Cardiac fibroblast (primary cell): ENCODE results near the gene RAD18.

Experiments used
- DNase-seq, 2 donors: peaks; one replicate each; pipeline versions ENCODE4 v3.0.0 to v3.0.0-alpha.2; 2010; ENCODE audit warnings: low read depth in 2 of 2
- H3K4me3 ChIP-seq, 2 donors: replicated peaks in 1 of 2; 1 replicate in 1 of 2; 2 replicates in 1 of 2; pipeline ENCODE4 v1.5.1; 2011; ENCODE audit warnings: low read depth in 2 of 2, low read length in 2 of 2, mild to moderate bottlenecking in 2 of 2, moderate library complexity in 1 of 2
- TF ChIP-seq, protein P1 (sequence below): IDR thresholded peaks from one replicate; pipeline ENCODE4 v1.5.1; 2011; ENCODE audit warnings: low read depth, mild to moderate bottlenecking, low read length, inconsistent platforms

The RAD18 gene

GRCh38 chr3:8864402-8865350 lies 98.6 kb downstream of the RAD18 start:
- TF ChIP-seq, protein P1, sequence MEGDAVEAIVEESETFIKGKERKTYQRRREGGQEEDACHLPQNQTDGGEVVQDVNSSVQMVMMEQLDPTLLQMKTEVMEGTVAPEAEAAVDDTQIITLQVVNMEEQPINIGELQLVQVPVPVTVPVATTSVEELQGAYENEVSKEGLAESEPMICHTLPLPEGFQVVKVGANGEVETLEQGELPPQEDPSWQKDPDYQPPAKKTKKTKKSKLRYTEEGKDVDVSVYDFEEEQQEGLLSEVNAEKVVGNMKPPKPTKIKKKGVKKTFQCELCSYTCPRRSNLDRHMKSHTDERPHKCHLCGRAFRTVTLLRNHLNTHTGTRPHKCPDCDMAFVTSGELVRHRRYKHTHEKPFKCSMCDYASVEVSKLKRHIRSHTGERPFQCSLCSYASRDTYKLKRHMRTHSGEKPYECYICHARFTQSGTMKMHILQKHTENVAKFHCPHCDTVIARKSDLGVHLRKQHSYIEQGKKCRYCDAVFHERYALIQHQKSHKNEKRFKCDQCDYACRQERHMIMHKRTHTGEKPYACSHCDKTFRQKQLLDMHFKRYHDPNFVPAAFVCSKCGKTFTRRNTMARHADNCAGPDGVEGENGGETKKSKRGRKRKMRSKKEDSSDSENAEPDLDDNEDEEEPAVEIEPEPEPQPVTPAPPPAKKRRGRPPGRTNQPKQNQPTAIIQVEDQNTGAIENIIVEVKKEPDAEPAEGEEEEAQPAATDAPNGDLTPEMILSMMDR, result no peak
- no peak overlapping the region for H3K4me3 ChIP-seq
- DNase-seq, result no peak

- no peak for DNase-seq
- TF ChIP-seq, protein P1, result no peak
- H3K4me3 ChIP-seq, result no peak overlapping the region
Observed at GRCh38 chr3:8863891-8864290, 99.4 kb downstream of the RAD18 start.

GRCh38 chr3:8857720-8858367 lies 105.4 kb downstream of the RAD18 start:
- no peak overlapping the region for H3K4me3 ChIP-seq
- DNase-seq, result no peak
- TF ChIP-seq, protein P1, result no peak

- DNase-seq, result no peak
- no peak overlapping the region for H3K4me3 ChIP-seq
Observed at GRCh38 chr3:8856721-8857120, 106.6 kb downstream of the RAD18 start.

GRCh38 chr3:8856071-8856470 lies 107.2 kb downstream of the RAD18 start:
- H3K4me3 ChIP-seq, result no peak overlapping the region
- TF ChIP-seq, protein P1, result no peak
- DNase-seq, result no peak

More at GRCh38 chr3:8856721-8857120, 106.6 kb downstream of the RAD18 start:
- TF ChIP-seq, protein P1, result no peak

GRCh38 chr3:8854656-8855055 lies 108.6 kb downstream of the RAD18 start:
- peak in 1 of 2 donors; percentile 22 for DNase-seq
- TF ChIP-seq, protein P1, result no peak
- no peak overlapping the region for H3K4me3 ChIP-seq
